Kidney tubule cell (primary cell): Measurements from ENCODE around the gene PDE10A.
"Not testable (repeated sequence)": the region's sequence is repeated elsewhere in the genome, so short reads cannot be mapped to it uniquely, and the experiment has no call there.

Experiments
- DNase-seq: peaks from one replicate; pipeline ENCODE4 v3.0.0-alpha.2; 2018; ENCODE audit warnings: low spot score

The PDE10A gene

DNA sequence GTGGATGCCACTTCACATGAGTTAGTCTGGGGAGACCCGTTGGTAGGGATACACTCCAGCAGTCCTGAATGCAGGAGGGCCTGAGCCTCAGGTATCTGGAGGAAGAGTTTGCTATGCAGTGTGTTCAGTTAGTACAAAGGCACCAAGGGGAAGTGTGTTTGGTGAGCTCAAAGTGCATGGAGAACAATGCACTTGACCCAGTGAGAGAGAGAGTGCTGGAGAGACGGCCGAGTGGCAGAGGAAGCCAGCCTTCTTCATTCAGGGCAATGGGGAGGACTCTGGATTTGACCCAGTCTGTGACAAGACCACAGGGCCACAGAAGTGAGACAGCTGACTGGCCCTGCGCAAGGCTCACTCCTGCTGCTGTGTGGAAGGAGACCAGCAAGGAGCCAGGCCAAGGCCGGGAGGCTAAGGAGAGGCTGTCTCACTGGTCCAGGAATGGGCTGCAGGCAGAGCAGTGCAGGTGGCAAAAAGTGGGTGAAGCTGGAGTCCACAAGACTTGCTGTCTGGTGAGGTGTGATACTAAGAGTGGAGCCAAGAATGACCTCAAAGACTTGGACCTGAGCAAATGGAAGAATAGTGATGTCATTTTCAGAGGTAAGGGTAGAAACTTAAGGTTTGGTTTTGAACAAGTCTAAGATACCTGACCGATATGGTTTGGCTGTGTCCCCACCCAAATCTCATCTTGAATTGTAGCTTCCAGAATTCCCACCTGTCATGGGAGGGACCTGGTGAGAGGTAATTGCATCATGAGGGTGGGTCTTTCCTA, 38.0 kb downstream of the PDE10A start:
- DNase-seq, result no peak

DNA sequence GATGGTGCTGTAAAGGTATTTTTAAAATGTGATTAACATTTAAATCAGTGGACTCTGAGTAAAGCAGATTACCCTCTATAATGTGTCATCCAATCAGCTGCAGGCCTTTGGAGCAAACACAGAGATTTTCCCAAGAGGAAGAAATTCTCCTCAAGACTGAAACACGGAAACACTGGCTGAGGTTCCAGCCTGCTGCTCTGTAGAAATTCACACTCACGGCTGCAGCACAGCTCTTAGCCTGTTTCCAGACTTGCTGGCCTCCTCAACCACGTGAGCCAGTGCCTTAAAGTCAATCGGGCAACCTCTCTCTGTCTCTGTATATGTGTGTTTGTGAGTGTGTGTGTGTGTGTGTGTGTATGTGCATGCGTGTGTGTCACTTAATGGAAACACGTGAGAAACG, 41.1 kb downstream of the PDE10A start:
- peak; percentile 63 for DNase-seq

DNA sequence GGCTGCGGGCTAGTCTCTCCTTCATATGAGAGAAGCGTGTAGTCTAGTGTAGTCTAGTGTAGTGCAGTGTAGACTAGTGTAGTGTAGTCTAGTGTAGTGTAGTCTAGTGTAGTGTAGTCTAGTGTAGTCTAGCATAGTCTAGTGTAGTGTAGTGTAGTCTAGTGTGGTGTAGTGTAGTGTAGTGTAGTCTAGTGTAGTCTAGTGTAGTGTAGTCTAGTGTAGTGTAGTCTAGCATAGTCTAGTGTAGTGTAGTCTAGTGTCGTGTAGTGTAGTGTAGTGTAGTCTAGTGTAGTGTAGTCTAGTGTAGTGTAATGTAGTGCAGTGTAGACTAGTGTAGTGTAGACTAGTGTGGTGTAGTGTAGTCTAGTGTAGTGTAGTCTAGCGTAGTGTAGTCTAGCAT, 44.1 kb downstream of the PDE10A start:
- DNase-seq, result not testable (repeated sequence)

DNA sequence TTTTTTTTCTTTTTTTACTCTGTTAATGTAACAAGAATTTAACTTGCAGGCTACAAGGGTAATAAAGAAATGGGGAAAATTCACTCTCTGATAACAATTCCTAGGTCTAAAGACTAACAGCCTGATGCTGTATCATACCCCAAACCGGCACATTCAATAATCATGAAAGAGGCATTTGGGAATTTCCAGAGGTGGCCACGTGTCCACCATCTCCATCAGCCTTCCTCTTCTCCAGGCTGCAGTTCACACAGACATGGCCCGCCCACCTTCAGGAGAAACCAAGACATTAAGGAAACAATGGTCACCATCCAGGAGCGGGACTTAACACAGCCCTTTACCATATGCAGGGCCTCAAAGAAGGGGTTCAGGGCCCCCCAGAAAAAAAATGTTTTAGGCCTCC, 44.8 kb downstream of the PDE10A start:
- peak; percentile 84 for DNase-seq

DNA sequence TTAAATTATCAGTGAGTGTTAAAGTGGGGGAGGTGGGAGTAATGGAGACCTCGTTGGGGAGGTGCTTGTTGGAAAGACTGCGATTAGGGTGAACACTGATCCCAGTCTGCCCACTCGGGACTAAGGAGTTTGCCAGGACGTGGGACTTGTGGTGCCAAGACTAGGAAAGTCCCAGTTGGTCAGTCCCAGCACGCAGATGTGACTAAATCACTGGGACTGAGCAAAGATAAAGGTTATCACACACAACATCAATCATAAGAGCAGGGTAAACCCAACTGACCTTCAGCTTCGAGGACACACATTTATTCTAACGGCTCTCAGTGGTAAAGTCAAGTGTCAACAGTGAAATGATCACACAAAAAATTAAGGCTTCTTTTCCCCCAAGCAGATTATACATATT, 45.5 kb downstream of the PDE10A start:
- no peak for DNase-seq

DNA sequence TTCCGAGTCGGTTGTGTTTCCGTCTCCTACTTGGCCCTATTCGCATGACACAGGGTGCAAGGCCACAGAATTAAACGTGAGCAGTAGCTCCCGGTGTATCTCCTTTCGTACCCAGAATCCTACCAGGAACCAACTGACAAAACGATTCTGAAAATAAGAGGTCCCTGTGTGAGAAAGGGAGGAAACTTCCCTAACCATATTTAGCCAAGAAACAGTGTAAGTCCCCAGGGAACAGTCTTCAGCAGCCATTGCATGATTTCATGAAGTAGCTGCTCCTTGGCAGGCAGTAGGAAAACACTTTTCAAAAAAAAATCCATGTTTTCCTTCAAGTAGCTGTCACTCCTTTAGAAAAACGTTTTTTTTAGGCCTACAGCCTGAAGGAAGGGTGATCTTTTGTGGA, 46.9 kb downstream of the PDE10A start:
- no peak for DNase-seq

DNA sequence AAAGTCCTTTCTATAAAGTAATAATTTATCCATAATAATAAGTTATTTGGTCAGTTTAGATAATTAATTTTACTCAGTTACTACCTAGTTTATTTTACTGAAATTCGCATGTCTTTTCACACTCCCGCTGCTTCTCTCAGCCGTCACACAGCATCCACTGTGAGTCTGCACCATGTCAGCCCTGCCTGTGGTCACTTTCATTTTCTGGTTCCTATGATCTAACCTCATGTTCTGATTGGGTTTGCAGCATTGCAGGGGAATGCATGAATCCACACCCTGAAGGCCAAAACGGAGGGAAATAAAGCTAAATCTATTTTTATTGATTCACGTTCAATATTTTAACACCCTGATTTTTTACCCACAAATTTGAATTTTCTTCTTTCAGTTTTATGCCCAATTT, 47.4 kb downstream of the PDE10A start:
- peak; percentile 25 for DNase-seq

DNA sequence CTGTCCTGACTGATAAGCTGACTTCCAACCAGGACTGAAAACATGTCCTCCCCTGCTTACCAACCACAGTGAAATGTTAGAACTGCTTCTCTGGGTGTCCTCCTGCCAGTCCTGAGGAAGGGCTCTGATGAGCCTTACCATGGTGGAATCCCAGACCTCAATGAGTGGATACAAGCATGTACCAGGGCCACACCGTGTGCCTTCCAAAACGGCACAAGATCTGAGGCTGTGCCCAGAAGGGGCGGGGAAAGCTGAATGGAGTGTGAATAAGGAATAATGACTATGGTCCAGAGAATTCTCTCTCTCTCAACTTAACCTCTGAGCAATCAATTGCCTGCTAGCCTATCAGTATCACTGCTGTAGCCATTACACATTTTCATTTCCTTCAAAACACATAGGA, 51.7 kb downstream of the PDE10A start:
- peak; percentile 46 for DNase-seq

DNA sequence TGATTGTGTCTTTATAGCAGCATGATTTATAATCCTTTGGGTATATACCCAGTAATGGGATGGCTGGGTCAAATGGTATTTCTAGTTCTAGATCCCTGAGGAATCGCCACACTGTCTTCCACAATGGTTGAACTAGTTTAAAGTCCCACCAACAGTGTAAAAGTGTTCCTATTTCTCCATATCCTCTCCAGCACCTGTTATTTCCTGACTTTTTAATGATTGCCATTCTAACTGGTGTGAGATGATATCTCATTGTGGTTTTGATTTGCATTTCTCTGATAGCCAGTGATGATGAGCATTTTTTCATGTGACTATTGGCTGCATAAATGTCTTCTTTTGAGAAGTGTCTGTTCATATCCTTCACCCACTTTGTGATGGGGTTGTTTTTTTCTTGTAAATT, 54.5 kb downstream of the PDE10A start:
- not testable (repeated sequence) for DNase-seq

DNA sequence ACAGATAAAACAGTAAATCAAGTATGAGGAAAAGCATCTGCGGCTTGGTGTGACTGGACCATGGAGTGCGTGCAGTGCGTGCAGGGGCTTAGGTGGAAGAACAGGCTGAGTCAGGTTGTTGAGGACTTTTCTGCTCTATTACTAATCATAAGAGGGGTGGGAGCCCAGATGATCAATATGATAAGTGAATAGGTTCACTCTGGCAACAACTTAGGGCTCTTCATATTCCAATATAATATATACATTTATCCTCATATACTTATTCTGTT, 56.4 kb downstream of the PDE10A start:
- no peak for DNase-seq

DNA sequence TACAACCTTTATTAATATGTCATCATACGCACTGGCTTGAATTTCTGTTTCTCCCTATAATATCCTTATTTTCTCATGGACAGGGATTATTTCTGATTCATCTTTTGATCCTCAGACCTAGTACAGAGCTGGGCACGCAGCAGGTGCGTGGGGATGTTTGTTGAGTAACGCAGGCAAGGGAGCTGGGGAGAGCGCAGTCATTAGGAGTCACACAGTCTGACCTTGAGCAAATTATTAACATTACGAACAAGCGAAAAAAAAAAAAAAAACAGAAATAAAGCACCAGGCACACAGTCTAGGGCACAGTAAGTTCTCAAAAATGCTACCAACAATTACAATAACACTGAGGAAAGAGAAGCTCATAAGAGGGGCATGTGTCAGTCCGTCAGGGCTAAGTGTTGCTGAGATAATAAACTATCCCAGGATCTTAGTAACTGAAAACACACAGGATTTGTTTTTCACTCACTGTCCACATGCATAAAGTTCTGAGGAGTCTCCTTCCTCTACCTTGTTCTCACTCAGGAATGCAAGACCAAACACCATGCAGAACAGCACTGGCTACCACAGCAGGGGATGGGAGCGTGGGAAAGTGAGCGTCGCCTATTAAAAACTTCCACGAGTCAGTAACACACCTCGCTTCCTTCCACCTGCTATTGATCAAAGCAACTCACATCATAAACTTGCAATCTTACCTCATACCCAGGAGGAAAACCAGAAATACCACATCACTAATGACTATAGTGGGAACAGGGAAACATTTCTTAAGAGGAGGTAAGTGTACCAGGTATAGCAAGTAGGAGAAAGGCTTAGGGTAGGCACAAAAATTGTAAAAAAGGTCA, 56.9 kb downstream of the PDE10A start:
- DNase-seq, result peak; percentile 92

DNA sequence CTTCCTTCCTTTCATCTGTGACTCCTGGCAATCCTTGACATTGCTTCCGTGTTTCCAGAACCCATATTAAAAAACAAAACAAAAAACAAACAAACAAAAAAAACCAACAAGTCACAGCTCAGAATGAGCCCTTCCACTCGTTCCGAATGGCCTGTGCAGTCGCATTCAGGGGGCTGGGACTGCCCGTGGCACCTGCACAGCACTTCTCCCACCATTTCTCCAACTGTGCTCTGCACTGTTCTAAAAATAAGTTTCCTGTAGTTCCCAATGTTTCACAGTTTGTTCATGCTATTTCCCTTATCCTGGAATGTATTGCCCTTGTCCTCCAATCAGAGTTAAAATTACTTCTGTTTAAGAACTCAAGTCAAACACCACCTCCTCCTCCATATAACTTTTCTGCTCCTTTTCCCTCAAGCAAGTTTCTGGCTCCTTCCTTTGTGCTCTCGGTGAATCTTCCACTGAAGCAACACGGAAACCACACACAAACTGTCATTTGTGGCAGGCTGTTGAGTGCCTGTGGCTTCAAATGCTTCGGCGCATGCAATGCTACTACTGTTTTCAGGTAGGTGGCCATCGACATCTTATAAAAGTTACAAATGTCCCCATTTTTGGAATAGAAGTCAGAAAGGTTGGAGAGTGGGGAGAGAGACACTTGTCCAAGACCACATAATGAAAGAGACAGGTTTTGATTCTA, 57.7 kb downstream of the PDE10A start:
- peak; percentile 52 for DNase-seq

DNA sequence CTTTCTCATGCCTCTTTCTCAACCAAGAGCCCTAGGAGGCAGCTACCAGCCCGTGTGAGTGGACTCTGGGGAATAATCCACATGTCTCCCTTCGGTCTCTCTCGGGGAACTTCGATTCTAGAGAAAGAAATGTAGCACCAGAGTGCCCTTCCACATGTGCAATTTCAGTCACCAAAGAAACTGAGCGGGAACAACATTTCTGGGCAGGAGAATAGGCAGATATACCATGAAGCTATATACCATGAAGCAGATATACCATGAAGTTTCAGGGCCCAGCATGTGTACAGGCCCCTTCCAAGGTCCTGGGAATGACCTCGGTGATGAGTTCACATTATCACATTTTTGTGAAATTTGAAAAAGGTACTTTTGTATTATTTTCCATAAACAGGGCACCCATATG, 60.8 kb downstream of the PDE10A start:
- no peak for DNase-seq

DNA sequence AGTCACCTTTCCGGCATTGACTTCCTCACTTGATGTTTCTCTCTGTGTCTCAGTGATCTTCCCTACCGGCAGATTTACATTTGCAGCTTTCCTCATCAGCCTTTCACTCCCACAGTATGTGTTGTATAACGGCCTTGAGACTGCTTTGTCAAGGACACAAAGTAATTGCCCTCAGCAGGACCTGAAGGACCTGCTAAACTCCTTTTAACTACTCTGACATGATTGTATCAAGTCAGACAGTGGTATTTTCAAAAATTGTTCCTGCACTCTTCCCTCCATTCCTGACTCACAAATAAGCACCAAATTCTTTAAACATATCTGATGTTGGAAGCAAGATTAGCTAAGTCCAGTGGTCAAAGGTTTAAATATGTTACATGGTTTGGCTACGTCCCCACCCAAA, 62.4 kb downstream of the PDE10A start:
- no peak for DNase-seq

DNA sequence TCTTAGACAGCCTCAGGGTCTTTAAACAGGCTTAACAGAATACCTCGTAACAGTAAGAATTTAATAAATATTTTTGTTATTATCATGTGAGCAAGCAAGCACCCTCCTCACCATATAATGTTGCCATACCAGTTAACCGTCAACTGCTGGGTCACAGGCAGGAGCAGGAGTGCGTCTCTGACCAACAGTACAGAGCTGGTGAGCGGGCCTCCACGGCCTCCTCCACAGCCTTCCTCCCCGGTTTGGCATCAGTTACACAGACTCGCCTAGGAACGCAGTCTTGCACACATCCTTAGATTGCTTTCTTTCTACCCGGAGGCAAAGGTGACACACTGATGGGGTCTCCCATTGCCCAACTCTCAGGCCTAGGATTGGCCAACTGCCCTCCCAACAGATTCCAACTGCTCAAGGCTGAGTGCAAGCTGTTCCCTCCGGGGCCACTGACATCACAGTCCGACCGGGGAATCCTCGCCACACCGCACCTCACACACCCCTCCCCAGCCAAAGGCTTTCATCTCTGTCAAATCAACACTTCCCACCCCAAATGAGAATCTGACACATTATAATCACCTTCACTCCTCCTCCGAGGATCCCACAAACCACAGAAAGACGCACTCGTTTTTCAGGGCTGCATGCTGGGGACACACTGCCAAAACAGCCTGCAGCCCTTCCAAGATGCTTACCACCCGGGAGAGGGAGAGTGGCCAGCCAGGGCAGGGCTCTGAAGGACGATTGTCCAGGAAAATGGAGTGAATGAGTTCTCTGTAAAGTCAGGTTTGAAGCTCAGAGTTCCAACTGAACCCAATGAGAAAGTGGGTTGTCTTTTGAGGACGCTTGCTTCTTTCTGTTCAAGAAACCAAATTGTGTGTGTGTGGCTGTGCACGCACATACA, 63.2 kb downstream of the PDE10A start:
- DNase-seq, result no peak

DNA sequence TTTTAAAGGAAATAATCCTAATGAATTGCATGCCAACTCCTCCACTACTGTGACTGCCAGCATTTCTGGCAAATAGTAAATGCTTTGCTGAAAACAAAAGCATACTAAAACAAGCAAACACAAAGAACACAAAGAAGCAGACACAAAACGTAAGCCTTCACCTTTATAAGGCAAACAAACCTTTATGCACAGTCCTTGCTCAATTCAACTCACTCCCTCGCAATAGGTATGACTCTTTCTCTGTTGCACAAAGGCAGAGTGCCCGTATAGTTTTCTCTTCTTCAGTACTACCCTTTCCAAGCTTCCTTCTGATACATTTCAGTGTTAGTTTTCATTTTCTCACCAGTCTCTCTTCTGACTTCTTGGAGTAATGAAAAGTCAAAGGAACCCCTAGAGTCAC, 63.9 kb downstream of the PDE10A start:
- DNase-seq, result no peak

DNA sequence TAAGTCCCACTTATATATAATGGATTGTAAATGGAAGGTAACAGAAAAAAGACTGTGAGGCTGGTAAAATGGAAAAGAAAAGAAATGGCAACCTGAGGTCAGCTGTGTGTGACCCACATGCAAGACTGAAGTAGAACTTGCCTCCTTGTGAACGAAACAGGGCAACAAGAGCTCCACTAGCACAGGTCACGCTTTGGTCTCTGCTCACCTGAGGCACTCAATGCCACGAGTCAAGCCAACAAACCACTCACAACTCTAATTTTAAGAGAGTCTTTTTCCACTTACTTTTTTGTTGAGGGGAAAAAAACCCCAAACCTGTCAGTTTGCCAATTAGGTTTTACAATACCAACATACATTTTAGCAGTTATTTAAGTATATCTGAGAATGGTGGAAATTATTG, 65.2 kb downstream of the PDE10A start:
- DNase-seq, result no peak

DNA sequence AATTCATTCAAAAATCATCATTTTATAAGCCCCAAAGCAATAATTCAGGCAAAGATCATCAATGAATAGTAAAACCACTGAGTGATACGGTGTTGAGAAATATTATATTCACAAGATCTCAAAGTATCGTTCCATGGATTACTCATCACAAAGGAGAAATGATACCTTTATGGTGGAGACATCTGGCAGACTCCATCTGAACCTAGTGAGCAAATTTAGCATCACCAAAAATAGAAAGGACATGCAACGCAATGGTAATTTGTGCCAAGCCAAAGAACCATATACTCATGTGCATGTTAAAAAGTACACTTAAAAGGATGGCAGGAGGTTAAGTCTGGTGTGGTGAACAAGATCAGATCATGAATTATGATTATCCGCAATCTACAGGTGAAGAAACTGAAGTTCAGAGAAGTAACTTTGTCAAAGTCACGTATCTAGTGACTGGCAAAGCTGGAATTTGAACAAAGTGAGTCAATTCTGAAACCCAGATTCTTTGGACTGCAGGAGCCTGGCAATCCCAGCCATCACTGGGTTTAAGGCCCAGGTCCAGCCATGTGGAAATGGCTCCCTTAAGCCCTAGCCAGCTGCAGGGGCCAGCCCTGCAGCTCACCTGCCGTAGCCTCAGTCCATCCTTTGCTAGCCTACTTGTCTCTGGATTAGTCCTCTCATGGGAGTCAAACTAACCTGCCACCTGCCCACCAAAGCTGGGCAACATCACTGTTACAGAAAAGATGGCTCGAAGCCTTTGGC, 68.3 kb downstream of the PDE10A start:
- no peak for DNase-seq

DNA sequence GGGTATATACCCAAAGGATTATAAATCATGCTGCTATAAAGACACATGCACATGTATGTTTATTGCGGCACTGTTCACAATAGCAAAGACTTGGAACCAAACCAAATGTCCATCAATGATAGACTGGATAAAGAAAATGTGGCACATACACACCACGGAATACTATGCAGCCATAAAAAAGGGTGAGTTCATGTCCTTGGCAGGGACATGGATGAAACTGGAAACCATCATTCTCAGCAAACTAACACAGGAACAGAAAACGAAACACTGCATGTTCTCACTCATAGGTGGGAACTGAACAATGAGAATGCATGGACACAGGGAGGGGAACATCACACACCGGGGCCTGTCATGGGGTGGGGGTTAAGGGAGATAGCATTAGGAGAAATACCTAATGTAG, 70.1 kb downstream of the PDE10A start:
- DNase-seq, result not testable (repeated sequence)

DNA sequence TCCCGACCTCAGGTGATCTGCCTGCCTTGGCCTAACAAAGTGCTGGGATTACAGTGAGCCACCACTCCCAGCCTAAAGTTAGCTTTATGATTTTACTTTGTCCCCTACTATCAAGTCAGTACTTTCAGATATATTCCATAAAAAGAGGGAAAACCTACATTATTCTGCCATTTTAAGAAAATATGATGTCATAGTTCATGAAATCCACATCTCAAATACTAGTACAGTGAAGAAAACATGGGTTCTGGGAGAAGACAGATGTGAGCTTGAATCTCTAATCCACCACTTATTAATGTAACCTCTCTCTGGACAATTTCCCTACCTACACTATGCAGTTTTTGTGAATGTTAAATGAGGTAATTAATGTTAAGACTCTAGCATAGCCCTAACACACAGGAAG, 74.5 kb downstream of the PDE10A start:
- no peak for DNase-seq

DNA sequence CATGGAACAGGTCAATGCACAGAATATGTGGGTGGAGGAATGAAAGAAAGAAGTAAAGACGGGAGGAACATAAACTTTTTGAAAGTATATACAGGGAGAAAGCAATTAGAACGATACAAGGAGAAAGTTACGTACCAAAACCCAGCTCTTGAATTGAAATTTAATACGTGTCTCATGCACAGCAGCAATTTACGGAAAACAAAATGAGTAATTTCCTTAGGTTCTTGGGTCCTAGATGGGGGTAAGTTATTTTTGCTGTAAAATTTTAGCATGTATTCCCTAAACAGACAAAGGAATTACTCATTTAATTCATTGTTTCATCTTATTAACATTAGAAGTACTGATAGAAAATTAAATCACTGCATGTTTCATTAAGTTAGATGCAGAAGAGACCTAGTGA, 75.8 kb downstream of the PDE10A start:
- DNase-seq, result no peak
